Large intestine (tissue), 12 donors: ENCODE measurements around the gene ULK3. TPM values are rescaled to one million over a fixed set of nuclear protein-coding genes. Genes with fewer than 3 reads are reported as not detected.
"Not testable (repeated sequence)": the region's sequence is repeated elsewhere in the genome, so short reads cannot be mapped to it uniquely, and the experiment has no call there.

Experiments used
- DNase-seq, 2 donors: peaks; one replicate each; pipeline versions ENCODE4 v3.0.0 to v3.0.0-alpha.2; 2013
- H3K27ac ChIP-seq: one replicate; pipeline ENCODE4 v1.5.1; 2013; ENCODE audit warnings: low read length
- H3K27me3 ChIP-seq: 2 replicates; pipeline ENCODE4 v1.6.1; 2013; ENCODE audit warnings: low read length; ENCODE audit not compliant: control insufficient read depth, insufficient read depth
- H3K36me3 ChIP-seq: 2 replicates; pipeline ENCODE4 v1.6.1; 2013; ENCODE audit warnings: low read length; ENCODE audit not compliant: control insufficient read depth, insufficient read depth
- H3K4me1 ChIP-seq: one replicate; pipeline ENCODE4 v1.6.1; 2013; ENCODE audit warnings: low read length; ENCODE audit not compliant: control insufficient read depth, insufficient read depth
- H3K4me3 ChIP-seq: one replicate; pipeline ENCODE4 v1.5.1; 2013; ENCODE audit warnings: low read length
- H3K9me3 ChIP-seq: one replicate; pipeline ENCODE4 v1.6.1; 2013; ENCODE audit warnings: mild to moderate bottlenecking, low read depth, low read length, moderate library complexity; ENCODE audit not compliant: control insufficient read depth
- WGBS: methylation state at CpG from one replicate; pipeline ENCODE4 v1.1.5; 2013; ENCODE audit warnings: low lambda C conversion rate; ENCODE audit not compliant: insufficient coverage; 5-methylcytosine and 5-hydroxymethylcytosine counted together
- long read RNA-seq, 11 donors: transcript quantifications; one replicate each; lab custom pipeline, GENCODE V29; 2026
- polyA plus RNA-seq: library from polyadenylated mRNA; unstranded; fragments of 120-200 nt; gene quantifications from one replicate; pipeline ENCODE4 v1.2.1, GENCODE V29; 2013

ULK3 gene, protein sequence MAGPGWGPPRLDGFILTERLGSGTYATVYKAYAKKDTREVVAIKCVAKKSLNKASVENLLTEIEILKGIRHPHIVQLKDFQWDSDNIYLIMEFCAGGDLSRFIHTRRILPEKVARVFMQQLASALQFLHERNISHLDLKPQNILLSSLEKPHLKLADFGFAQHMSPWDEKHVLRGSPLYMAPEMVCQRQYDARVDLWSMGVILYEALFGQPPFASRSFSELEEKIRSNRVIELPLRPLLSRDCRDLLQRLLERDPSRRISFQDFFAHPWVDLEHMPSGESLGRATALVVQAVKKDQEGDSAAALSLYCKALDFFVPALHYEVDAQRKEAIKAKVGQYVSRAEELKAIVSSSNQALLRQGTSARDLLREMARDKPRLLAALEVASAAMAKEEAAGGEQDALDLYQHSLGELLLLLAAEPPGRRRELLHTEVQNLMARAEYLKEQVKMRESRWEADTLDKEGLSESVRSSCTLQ
- polyA plus RNA-seq: 83.8 TPM
- long read RNA-seq, donor 1, partial matches to known transcripts: 0 of 3 reads
- long read RNA-seq, donor 1, other reads (novel, unspliced or antisense): 0 of 3 reads
- long read RNA-seq, donor 2, transcript ULK3-220 (16 exons, 2,611 nt): major isoform, 6 of 17 reads
- long read RNA-seq, donor 2, partial matches to known transcripts: 10 of 17 reads
- long read RNA-seq, donor 2, other reads (novel, unspliced or antisense): 0 of 17 reads
- long read RNA-seq, donor 3: 0 reads
- long read RNA-seq, donor 4, partial matches to known transcripts: 0 of 1 reads
- long read RNA-seq, donor 4, other reads (novel, unspliced or antisense): 0 of 1 reads
- long read RNA-seq, donor 5, partial matches to known transcripts: 0 of 1 reads
- long read RNA-seq, donor 5, other reads (novel, unspliced or antisense): 0 of 1 reads
- long read RNA-seq, donor 6, partial matches to known transcripts: 0 of 8 reads
- long read RNA-seq, donor 6, other reads (novel, unspliced or antisense): 0 of 8 reads
- long read RNA-seq, donor 7, partial matches to known transcripts: 0 of 1 reads
- long read RNA-seq, donor 7, other reads (novel, unspliced or antisense): 0 of 1 reads
- long read RNA-seq, donor 8, partial matches to known transcripts: 0 of 4 reads
- long read RNA-seq, donor 8, other reads (novel, unspliced or antisense): 0 of 4 reads
- long read RNA-seq, donor 9, transcript ULK3-201 (16 exons, 2,623 nt): major isoform, 5 of 8 reads
- long read RNA-seq, donor 9, partial matches to known transcripts: 0 of 8 reads
- long read RNA-seq, donor 9, other reads (novel, unspliced or antisense): 0 of 8 reads
- long read RNA-seq, donor 10, partial matches to known transcripts: 50 of 53 reads
- long read RNA-seq, donor 10, other reads (novel, unspliced or antisense): 0 of 53 reads
- long read RNA-seq, donor 11, partial matches to known transcripts: 0 of 4 reads
- long read RNA-seq, donor 11, other reads (novel, unspliced or antisense): 0 of 4 reads

DNA sequence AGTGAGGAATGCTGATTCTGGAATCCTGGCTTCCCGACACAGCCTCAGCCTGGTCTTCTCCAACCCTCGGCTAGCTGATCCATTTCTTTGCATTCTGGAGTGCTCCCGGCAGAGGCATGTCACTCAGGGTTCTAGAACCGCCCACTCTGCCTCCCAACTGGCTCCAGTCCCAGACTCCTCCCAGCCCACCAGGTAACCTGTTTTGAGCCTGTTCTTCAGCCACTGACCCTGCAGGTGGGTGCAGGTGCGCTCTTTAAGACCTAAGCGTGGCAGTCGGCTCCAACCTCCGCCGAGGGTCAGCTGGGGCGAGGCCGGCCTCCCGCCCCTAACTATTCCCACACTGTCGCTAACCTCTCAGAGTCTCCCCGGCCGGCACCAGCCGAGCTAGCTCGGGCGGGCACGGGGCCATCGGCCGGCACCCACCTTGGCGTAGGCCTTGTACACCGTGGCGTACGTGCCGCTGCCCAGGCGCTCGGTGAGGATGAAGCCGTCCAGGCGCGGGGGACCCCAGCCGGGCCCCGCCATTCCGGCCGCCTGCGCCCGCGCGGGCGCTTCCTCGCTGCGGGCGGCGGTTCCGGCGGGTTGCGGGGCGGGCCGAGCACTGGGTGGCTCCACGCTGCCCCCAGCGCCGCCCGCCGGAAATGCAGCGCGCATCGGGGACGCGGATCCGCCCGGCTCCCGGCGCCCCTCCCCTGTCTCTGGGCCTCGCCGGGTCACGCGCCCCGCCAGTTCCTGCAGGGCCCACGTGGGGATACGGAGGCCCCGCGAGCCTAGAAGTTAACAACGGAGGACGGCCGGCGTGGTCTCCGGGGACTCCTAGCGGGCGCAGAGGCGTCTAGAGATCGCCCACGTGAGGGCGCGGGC, at the start of gene ULK3:
Gene ULK3, minus strand, starts transcription at position 576 of the 864 bp plus-strand sequence. Its CDS starts 51 bp downstream, at position 525.
- Histone ChIP-seq H3K9me3 (no peaks in the 10 kb centered on the region), H3K4me3 (peak within 1 kb of the TSS; percentile 82), H3K27me3 (no peaks in the 10 kb centered on the region), H3K27ac (peak within 1 kb of the TSS; percentile 89), H3K36me3 (peaks cover 57% of the 10 kb centered on the region), H3K4me1 (peaks cover 32% of the 10 kb centered on the region)
- WGBS: no CpG with 5 or more reads among the region's 84 CpGs
- DNase-seq: peak; percentile 89 to 95

DNA sequence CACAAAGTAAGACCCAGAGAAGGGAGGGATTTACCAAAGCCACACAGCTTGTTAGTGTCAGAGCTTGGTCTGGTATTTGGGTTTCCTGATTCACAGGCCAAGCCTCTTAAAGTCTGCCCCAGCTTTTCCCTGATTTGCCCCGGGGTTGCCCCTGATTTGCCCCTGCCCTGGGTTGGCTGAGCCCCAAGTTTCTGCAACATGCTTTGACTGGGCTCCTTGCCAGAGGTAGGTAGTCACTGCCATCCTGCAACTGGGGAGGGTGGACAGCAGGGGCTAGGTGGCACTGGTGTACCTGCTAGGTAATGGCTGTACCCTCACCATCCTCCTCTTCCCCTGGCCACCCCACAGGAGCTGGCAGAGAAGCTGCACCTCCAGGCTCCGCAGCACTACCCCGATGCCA, 49.4 kb upstream of the ULK3 start:
- Histone ChIP-seq H3K36me3 (peaks cover 37% of the 10 kb centered on the region), H3K4me1 (peaks cover 28% of the 10 kb centered on the region), H3K27ac (peak overlapping the region; percentile 42), H3K9me3 (no peaks in the 10 kb centered on the region), H3K4me3 (no peak overlapping the region), H3K27me3 (no peaks in the 10 kb centered on the region)
- no peak for DNase-seq
- WGBS: no CpG with 5 or more reads among the region's 3 CpGs

DNA sequence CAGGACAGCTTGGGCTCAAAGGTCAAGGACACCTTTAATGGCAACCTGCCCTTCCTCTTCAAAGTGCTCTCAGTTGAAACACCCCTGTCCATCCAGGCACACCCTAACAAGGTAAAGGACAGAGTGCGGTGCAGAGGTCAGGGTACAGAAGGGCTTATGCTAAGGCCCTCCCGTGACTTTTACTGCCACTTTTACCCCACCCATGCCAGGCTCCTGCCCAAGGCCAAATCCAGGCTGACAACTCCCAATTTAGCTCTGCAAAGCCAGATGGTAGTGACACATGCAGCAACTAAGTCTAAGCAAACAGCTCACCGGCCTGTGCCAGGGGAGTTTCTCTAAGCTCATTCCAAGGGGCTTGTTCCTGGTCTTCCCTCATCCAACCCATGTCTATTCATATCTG, 48.5 kb upstream of the ULK3 start:
- Histone ChIP-seq H3K36me3 (peaks cover 29% of the 10 kb centered on the region), H3K9me3 (no peaks in the 10 kb centered on the region), H3K4me1 (peaks cover 28% of the 10 kb centered on the region), H3K27ac (peak overlapping the region; percentile 52), H3K4me3 (no peak overlapping the region), H3K27me3 (no peaks in the 10 kb centered on the region)
- WGBS: no CpG with 5 or more reads among the region's 3 CpGs
- peak; percentile 58 to 75 for DNase-seq

DNA sequence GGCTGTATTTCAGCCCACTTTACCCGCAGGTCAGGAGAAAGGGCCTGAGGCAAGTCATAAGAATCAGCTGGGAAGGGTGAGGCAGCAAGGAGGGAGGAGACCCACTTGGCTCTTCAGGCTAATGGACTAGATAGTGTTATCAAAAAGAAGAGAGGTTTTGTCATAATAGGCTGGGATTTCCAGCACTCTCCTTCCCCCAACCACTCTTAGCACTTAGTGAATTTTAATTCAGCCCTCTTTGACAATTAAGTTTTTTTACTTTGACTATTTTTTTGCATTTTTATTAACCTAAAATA, 47.7 kb upstream of the ULK3 start:
- Histone ChIP-seq H3K27me3 (no peaks in the 10 kb centered on the region), H3K9me3 (no peaks in the 10 kb centered on the region), H3K36me3 (peaks cover 20% of the 10 kb centered on the region), H3K27ac (peak overlapping the region; percentile 52), H3K4me3 (peak overlapping the region; percentile 72), H3K4me1 (peaks cover 28% of the 10 kb centered on the region)
- no peak for DNase-seq
- WGBS: no CpG with 5 or more reads among the region's 1 CpG

DNA sequence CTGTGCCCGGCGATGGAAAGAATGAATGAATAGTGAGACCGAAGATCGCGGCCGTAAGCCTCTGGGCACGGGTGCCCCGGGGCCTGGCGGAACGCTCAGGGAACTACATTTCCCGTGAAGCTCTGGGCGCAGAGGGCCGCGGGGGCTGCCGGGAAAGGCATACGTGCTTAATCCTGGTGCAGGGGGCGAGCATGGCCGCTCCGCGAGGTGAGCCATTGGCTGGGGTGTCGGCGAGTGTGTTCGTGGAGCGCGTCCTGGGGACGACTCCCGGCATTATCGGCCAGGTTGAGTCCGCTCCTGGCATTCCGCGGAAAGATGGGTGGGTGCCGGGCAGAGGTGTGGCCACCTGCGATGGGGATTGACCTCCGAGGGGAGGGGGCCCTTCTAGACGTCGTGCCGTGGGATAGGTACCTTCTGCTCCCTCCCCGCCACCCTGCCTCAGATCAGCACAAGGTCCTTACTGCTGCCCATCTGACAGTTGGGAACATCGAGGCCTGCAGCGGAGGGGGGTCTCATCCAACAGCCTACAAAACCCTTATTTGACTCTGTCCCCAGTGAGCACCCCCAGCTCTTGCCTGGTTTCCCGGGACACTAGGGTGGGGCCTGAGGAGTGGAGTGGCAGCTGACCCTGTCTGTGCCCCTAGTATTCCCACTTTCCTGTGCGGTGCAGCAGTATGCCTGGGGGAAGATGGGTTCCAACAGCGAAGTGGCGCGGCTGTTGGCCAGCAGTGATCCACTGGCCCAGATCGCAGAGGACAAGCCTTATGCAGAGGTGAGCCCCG, 47.1 kb upstream of the ULK3 start, which contains the start of gene MPI:
Gene MPI, plus strand, starts transcription at position 160 of the 782 bp plus-strand sequence. Its CDS starts 32 bp downstream, at position 192.
- WGBS: no CpG with 5 or more reads among the region's 47 CpGs
- peak within 1 kb of the TSS; percentile 52 for H3K27ac ChIP-seq
- no peaks in the 10 kb centered on the region for H3K9me3 ChIP-seq
- H3K4me3 ChIP-seq: peak within 1 kb of the TSS; percentile 72
- no peaks in the 10 kb centered on the region for H3K27me3 ChIP-seq
- H3K4me1 ChIP-seq: peaks cover 28% of the 10 kb centered on the region
- peak; percentile 80 to 88 for DNase-seq
- peaks cover 15% of the 10 kb centered on the region for H3K36me3 ChIP-seq

DNA sequence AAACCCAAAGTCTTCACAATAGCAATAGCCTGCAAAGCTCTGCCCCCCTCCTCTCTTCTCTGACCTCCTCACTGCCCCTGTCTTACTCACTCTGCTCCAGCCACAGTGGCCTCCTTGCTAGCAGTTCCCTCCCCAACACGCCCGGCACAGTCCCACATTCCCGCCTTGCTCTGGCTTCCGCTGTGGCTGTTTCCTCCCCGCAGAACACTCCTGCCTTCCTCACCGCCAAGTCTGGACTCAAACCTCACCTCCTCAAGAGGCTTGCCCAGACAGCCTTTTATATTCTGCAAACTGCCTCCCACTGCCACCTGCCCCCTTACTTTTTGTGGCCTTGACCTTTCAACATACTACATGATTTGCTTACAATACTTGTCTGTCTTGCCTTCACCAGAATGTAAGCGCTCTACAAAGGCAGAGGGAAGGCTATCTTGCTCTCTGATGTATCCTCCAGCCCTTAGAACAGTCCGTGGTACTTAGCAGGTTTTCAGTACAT, 46.5 kb upstream of the ULK3 start:
- peaks cover 28% of the 10 kb centered on the region for H3K4me1 ChIP-seq
- peak overlapping the region; percentile 72 for H3K4me3 ChIP-seq
- H3K36me3 ChIP-seq: peaks cover 15% of the 10 kb centered on the region
- no peak for DNase-seq
- no peak overlapping the region for H3K27ac ChIP-seq
- 30% methylated on average over 2 of the region's 8 CpGs for WGBS
- H3K27me3 ChIP-seq: no peaks in the 10 kb centered on the region
- no peaks in the 10 kb centered on the region for H3K9me3 ChIP-seq

DNA sequence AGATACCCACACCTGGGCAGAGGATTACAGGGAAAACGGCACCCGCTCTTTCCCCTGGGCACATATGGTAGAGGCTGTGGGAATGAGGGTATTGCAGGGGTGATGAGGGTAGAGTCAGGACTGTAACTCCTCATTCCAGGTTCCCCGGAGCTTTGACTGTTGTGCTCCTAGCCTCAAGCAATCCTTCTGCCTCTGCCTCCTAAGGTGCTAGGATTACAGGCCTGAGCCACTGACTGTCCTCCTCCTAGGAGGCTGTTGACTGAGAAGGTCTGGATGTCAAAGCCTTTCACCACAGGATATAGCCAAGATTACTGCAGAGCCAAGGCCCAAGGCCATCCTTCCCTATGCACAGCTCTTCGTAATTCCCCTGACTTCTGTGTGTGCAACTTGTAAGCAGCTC, 45.8 kb upstream of the ULK3 start:
- no peak overlapping the region for H3K4me3 ChIP-seq
- H3K9me3 ChIP-seq: no peaks in the 10 kb centered on the region
- no CpG with 5 or more reads among the region's 4 CpGs for WGBS
- peaks cover 28% of the 10 kb centered on the region for H3K4me1 ChIP-seq
- H3K27ac ChIP-seq: no peak overlapping the region
- no peaks in the 10 kb centered on the region for H3K27me3 ChIP-seq
- DNase-seq: no peak
- peaks cover 15% of the 10 kb centered on the region for H3K36me3 ChIP-seq

DNA sequence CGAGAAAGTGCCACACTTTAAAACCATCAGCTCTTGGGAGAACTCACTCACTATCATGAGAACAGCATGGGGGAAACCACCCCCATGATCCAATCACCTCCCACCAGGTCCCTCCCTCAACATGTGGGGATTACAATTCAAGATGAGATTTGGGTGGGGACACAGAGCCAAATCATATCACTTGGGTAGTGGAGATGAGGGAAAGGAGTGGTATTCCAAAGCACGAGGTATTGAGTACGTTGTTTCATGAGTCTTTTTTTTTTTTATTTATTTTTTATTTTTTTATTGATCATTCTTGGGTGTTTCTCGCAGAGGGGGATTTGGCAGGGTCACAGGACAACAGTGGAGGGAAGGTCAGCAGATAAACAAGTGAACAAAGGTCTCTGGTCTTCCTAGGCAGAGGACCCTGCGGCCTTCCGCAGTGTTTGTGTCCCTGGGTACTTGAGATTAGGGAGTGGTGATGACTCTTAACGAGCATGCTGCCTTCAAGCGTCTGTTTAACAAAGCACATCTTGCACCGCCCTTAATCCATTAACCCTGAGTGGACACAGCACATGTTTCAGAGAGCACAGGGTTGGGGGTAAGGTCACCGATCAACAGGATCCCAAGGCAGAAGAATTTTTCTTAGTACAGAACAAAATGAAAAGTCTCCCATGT, 44.7 kb upstream of the ULK3 start:
- H3K27ac ChIP-seq: not testable (repeated sequence)

More for the DNA sequence above, 44.7 kb upstream of the ULK3 start:
- H3K36me3 ChIP-seq, H3K27me3 ChIP-seq, H3K4me3 ChIP-seq, DNase-seq, H3K9me3 ChIP-seq: not testable (repeated sequence)
- H3K4me1 ChIP-seq: peaks cover 27% of the 10 kb centered on the region
- WGBS: no CpG with 5 or more reads among the region's 10 CpGs
